A549 (cell line): ENCODE results near the gene MACROD1. TPM values are rescaled to one million over a fixed set of nuclear protein-coding genes. Genes with fewer than 3 reads are reported as not detected.

Experiments
- ATAC-seq, 2 experiments: fragments of 200-7000 bp in 1 of 2; fragments of >200 bp in 1 of 2; cut with Nextera tagmentation in 1 of 2; cut with Tn5 transposase in 1 of 2; 3 replicates each; pipeline versions ENCODE4 v1.8.0 to v1.9.1; 2018 to 2020; ENCODE audit warnings: mild to moderate bottlenecking in 1 of 2, moderate library complexity in 1 of 2
- CTCF ChIA-PET: fragments of 300-600 bp; sonication (Branson Sonifier 250); formaldehyde crosslinking; extraction: SDS; loops from one replicate; lab custom pipeline; 2021; ENCODE audit warnings: antibody characterized with exemption, inconsistent platforms; lab: Yijun Ruan, JAX
- POLR2A ChIA-PET: fragments of 350-600 bp; formaldehyde crosslinking; extraction: SDS; loops from one replicate; lab custom pipeline; 2021; ENCODE audit warnings: antibody characterized with exemption, inconsistent platforms; lab: Yijun Ruan, JAX
- DNase-seq, 2 experiments: peaks; one replicate each; pipeline versions ENCODE4 v3.0.0 to v3.0.0-alpha.2; 2011 to 2016; ENCODE audit warnings: low read depth in 1 of 2, low spot score in 1 of 2
- FAIRE-seq: peaks from 2 replicates; lab custom pipeline; 2011; peaks lifted over from hg19 to GRCh38; lab: Jason Lieb, UNC
- H3K27ac ChIP-seq, 2 experiments: fragments of >200 bp; sonication (Bioruptor Twin); formaldehyde crosslinking; 3 replicates each; pipeline ENCODE4 v1.5.1; 2016 to 2017
- H3K4me1 ChIP-seq: fragments of >200 bp; sonication (Bioruptor Twin); formaldehyde crosslinking; 3 replicates; pipeline ENCODE4 v1.6.1; 2016
- H3K4me2 ChIP-seq: fragments of >200 bp; sonication (Bioruptor Twin); formaldehyde crosslinking; 3 replicates; pipeline ENCODE4 v1.6.1; 2016
- H3K4me3 ChIP-seq: fragments of >200 bp; sonication (Bioruptor Twin); formaldehyde crosslinking; 3 replicates; pipeline ENCODE4 v1.5.1; 2016
- H3K9me3 ChIP-seq: fragments of >200 bp; sonication (Bioruptor Twin); formaldehyde crosslinking; 3 replicates; pipeline ENCODE4 v1.6.1; 2016
- BHLHE40 ChIP-seq: IDR thresholded peaks from 2 replicates; pipeline ENCODE4 v1.6.1; 2012; ENCODE audit warnings: low read depth, low read length, inconsistent platforms
- CEBPB ChIP-seq, 2 experiments: fragments of >200 bp in 1 of 2; sonication (Bioruptor Twin) in 1 of 2; formaldehyde crosslinking in 1 of 2; IDR thresholded peaks; 2 replicates each; pipeline ENCODE4 v1.6.1; 2012 to 2016
- EHF ChIP-seq: fragments of 250-450 bp; sonication (Bioruptor Pico); IDR thresholded peaks from 2 replicates; pipeline ENCODE4 v1.5.0; 2020; ENCODE audit warnings: mild to moderate bottlenecking
- FOSL2 ChIP-seq, 2 experiments: fragments of 450-650 bp in 1 of 2; fragments of >200 bp in 1 of 2; sonication (Bioruptor Twin) in 1 of 2; formaldehyde crosslinking; IDR thresholded peaks; 2 replicates each; pipeline versions ENCODE4 v1.5.0 to v1.6.1; 2016 to 2020; ENCODE audit warnings: mild to moderate bottlenecking in 1 of 2, moderate library complexity in 1 of 2
- HDAC2 ChIP-seq: fragments of 200-600 bp; sonication (generic); IDR thresholded peaks from 2 replicates; pipeline ENCODE4 v1.6.1; 2016
- HMGXB4 ChIP-seq: fragments of 250-450 bp; sonication (Bioruptor Pico); IDR thresholded peaks from 2 replicates; pipeline ENCODE4 v1.5.0; 2021; ENCODE audit warnings: mild to moderate bottlenecking, moderate library complexity, borderline replicate concordance
- HOXB5 ChIP-seq: fragments of 250-450 bp; sonication (Bioruptor Pico); IDR thresholded peaks from 2 replicates; pipeline ENCODE4 v1.5.0; 2020; ENCODE audit warnings: mild to moderate bottlenecking, moderate library complexity
- NFE2L2 ChIP-seq: fragments of 150-350 bp; conservative IDR thresholded peaks from 2 replicates; pipeline ENCODE4 v1.6.1; 2014; ENCODE audit warnings: low read length
- NR3C1 ChIP-seq: fragments of >200 bp; sonication (Bioruptor Twin); formaldehyde crosslinking; IDR thresholded peaks from 3 replicates; pipeline ENCODE4 v1.6.1; 2017
- RCOR1 ChIP-seq: fragments of 150-350 bp; IDR thresholded peaks from 2 replicates; pipeline ENCODE4 v1.6.1; 2014; ENCODE audit warnings: antibody characterized with exemption, low read length, low read depth
- REST ChIP-seq: fragments of 200-600 bp; sonication (generic); IDR thresholded peaks from 2 replicates; pipeline ENCODE4 v1.6.1; 2016; ENCODE audit warnings: antibody characterized with exemption, mild to moderate bottlenecking, moderate library complexity
- RFX5 ChIP-seq: fragments of 450-650 bp; IDR thresholded peaks from 2 replicates; pipeline ENCODE4 v1.7.1; 2014; ENCODE audit warnings: antibody characterized with exemption, mild to moderate bottlenecking, moderate library complexity
- RNF2 ChIP-seq: fragments of 200-600 bp; sonication (generic); IDR thresholded peaks from 2 replicates; pipeline ENCODE4 v1.6.1; 2016; ENCODE audit warnings: low read depth, mild to moderate bottlenecking, antibody characterized with exemption, moderate library complexity, borderline replicate concordance
- SMC3 ChIP-seq: fragments of >200 bp; sonication (Bioruptor Twin); formaldehyde crosslinking; IDR thresholded peaks from 3 replicates; pipeline ENCODE4 v1.6.1; 2018; ENCODE audit warnings: inconsistent platforms
- TP53 ChIP-seq: fragments of 250-450 bp; sonication (Bioruptor Pico); IDR thresholded peaks from 2 replicates; pipeline ENCODE4 v1.5.0; 2021; ENCODE audit warnings: mild to moderate bottlenecking, moderate library complexity
- ZC3H11A ChIP-seq: fragments of 450-650 bp; IDR thresholded peaks from 2 replicates; pipeline ENCODE4 v1.6.1; 2014; ENCODE audit warnings: antibody characterized with exemption, mild to moderate bottlenecking
- ZFP36 ChIP-seq: fragments of 450-650 bp; IDR thresholded peaks from 2 replicates; pipeline ENCODE4 v1.6.1; 2014; ENCODE audit warnings: borderline replicate concordance; ENCODE audit not compliant: partially characterized antibody
- ZSCAN20 ChIP-seq: fragments of 250-450 bp; sonication (Bioruptor Pico); IDR thresholded peaks from 2 replicates; pipeline ENCODE4 v1.8.0; 2022; ENCODE audit warnings: mild to moderate bottlenecking, moderate library complexity
- WGBS: methylation state at CpG from one replicate; pipeline ENCODE4 v1.1.6; 2017; ENCODE audit errors: missing lambda C conversion rate; 5-methylcytosine and 5-hydroxymethylcytosine counted together
- polyA plus RNA-seq, 4 experiments: library from polyadenylated mRNA; depleted of rRNA in 3 of 4; stranded (reverse); fragments of >200 nt; fragmentation: RNase III in 1 of 4; extraction: RNeasy Plus Mini Kit Qiagen cat#74134 plus additional on column Dnase treatment in 1 of 4; gene quantifications; 2 replicates in 3 of 4; 3 replicates in 1 of 4; pipeline ENCODE4 v1.2.3, GENCODE V29; 2011 to 2017
- TF ChIP-seq, protein P1 (sequence below): IDR thresholded peaks from 2 replicates; pipeline ENCODE4 v1.6.1; 2012; ENCODE audit warnings: low read depth, borderline replicate concordance
- TF ChIP-seq, protein P2 (sequence below): fragments of 250-450 bp; sonication (Bioruptor Pico); IDR thresholded peaks from 2 replicates; pipeline ENCODE4 v1.5.0; 2020; ENCODE audit warnings: low read depth, mild to moderate bottlenecking, moderate library complexity

MACROD1 gene
- polyA plus RNA-seq, 2 of the 4 experiments (the other 2 are of a cell fraction): 15.1 to 16.6 TPM

DNA sequence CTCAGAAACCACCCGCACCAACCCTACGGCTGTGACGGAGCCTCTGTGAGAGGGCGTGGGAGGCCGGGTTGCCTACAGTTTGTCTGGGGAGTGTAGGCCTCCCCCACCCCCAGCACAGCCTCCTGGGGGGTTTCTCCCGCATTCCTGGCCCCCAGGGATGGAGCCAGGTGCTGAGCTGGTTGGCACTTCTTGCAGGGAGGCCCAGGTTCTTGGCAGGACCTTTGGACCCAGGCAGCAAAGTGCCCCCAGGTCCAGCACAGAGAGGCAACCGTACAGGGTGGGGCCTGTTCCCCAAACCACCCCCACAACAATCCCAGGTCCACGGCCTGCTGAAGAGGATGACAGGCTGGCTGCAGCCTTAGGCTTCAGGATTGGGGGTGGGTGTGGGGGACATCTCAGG lies 36.5 kb downstream of the MACROD1 start:
- no peak overlapping the region for H3K4me3 ChIP-seq
- FAIRE-seq (no peak), DNase-seq (no peak), ATAC-seq (no peak)
- H3K4me2 ChIP-seq: no peak overlapping the region
- peaks cover 5% of the 10 kb centered on the region; the same call in 2 of the 3 replicates for H3K4me1 ChIP-seq
- H3K27ac ChIP-seq: no peak overlapping the region
- CTCF ChIA-PET: interaction anchor here (16.2 kb wide), 1 partner anchor 20 kb away, joined by 180 read pairs; no protein-coding TSS in a partner anchor
- POLR2A ChIA-PET: no interaction called here
- WGBS: 89% methylated on average over 5 of the region's 8 CpGs
- TF ChIP-seq ZSCAN20 (CRISPR knock-in tag): no peak
- TF ChIP-seq CEBPB (IDR thresholded peaks at IDR 0.05): no peak
- TF ChIP-seq RCOR1: no peak
- no peak for TF ChIP-seq BHLHE40
- TF ChIP-seq EHF (CRISPR knock-in tag): no peak
- TF ChIP-seq SMC3: no peak
- TF ChIP-seq NR3C1: no peak
- TF ChIP-seq ZFP36: no peak
- no peak for TF ChIP-seq RNF2
- TF ChIP-seq FOSL2 (IDR thresholded peaks at IDR 0.05): no peak
- TF ChIP-seq FOSL2 (CRISPR knock-in tag; IDR thresholded peaks at IDR 0.05): no peak
- no peak for TF ChIP-seq TP53 (CRISPR knock-in tag)
- TF ChIP-seq ZC3H11A: no peak
- TF ChIP-seq HOXB5 (CRISPR knock-in tag): no peak
- TF ChIP-seq, protein P1, sequence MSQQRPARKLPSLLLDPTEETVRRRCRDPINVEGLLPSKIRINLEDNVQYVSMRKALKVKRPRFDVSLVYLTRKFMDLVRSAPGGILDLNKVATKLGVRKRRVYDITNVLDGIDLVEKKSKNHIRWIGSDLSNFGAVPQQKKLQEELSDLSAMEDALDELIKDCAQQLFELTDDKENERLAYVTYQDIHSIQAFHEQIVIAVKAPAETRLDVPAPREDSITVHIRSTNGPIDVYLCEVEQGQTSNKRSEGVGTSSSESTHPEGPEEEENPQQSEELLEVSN: no peak
- TF ChIP-seq HMGXB4 (CRISPR knock-in tag): no peak
- no peak for TF ChIP-seq RFX5
- TF ChIP-seq NFE2L2: no peak
- no peak for TF ChIP-seq REST
- TF ChIP-seq HDAC2: no peak
- H3K9me3 ChIP-seq: no peaks in the 10 kb centered on the region

DNA sequence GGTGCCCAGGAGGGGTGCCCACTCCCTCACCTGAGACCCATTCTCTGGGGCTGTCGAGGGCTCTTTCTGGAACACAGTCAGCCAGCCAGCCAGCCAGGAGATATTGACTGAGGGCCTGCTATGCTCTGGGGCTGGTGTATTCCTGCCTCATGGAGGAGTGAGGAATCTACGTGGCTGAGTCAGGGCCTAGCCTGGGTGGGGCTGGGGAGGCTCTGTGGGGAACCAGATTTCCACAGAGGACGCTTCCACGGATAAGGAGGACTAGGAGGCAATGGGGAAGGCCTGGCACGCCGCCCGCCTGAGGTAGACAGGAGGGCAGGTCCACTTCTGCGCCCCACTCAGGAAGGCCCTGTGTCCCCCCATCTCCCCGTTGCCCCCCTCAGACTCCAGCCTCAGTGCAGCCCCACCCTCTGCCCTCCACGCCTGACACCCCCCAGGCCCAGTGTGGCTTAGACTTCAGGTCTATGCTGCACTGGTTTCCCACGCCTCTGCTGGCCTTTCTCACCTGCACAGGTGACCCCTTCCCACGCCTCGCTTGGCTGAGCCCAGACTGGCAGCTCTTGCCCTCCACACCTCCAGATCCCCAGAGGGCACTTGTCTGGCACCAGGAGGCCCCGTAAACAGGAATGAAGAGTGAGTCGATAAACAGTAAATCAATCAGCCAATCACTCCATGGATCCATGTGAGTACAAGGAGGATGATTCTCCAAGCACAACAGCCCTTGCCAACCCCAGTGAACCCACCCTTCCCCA lies 37.5 kb downstream of the MACROD1 start:
- no peaks in the 10 kb centered on the region for H3K9me3 ChIP-seq
- CTCF ChIA-PET: interaction anchor here (4.1 to 16.2 kb wide), 2 partner anchors 21 kb away, joined by 13 to 180 read pairs; no protein-coding TSS in a partner anchor
- no peak overlapping the region for H3K27ac ChIP-seq
- POLR2A ChIA-PET: no interaction called here
- H3K4me1 ChIP-seq: peaks cover 5% of the 10 kb centered on the region; the same call in 2 of the 3 replicates
- DNase-seq (no peak), ATAC-seq (peak in 1 of 2 experiments; percentile 15; a peak in 1 of 6 replicates), FAIRE-seq (no peak)
- no peak overlapping the region for H3K4me2 ChIP-seq
- no peak overlapping the region for H3K4me3 ChIP-seq
- WGBS: 84% methylated on average over 12 of the region's 15 CpGs
- TF ChIP-seq, protein P2, sequence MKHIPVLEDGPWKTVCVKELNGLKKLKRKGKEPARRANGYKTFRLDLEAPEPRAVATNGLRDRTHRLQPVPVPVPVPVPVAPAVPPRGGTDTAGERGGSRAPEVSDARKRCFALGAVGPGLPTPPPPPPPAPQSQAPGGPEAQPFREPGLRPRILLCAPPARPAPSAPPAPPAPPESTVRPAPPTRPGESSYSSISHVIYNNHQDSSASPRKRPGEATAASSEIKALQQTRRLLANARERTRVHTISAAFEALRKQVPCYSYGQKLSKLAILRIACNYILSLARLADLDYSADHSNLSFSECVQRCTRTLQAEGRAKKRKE (CRISPR knock-in tag): no peak
- TF ChIP-seq SMC3: no peak
